SU-DHL-6 (cell line): ENCODE data around the gene SYCP3.

Source experiments
- H2AFZ ChIP-seq: fragments of 200-600 bp; sonication (generic); 2 replicates; pipeline ENCODE4 v1.6.1; 2014; ENCODE audit warnings: low read depth, mild to moderate bottlenecking, moderate library complexity, mixed read lengths, antibody characterized with exemption, low read length; ENCODE audit not compliant: severe bottlenecking
- H3F3A ChIP-seq: fragments of 200-600 bp; shearing (Covaris generic); 2 replicates; pipeline ENCODE4 v1.6.0; 2016; ENCODE audit warnings: antibody characterized with exemption, mild to moderate bottlenecking; ENCODE audit not compliant: insufficient read depth
- H3K27ac ChIP-seq: fragments of 200-600 bp; sonication (generic); 2 replicates; pipeline ENCODE4 v1.5.1; 2016; ENCODE audit warnings: low read depth, mild to moderate bottlenecking, low read length, moderate library complexity, mixed read lengths
- H3K27me3 ChIP-seq: fragments of 200-600 bp; sonication (generic), shearing (Covaris generic); 2 replicates; pipeline ENCODE4 v1.6.0; 2014; ENCODE audit warnings: mild to moderate bottlenecking, low read length
- H3K36me3 ChIP-seq: fragments of 200-600 bp; sonication (generic); 2 replicates; pipeline ENCODE4 v1.6.1; 2014; ENCODE audit warnings: mild to moderate bottlenecking, low read length, mixed read lengths
- H3K4me2 ChIP-seq: fragments of 300-600, 200-600 bp; shearing (Covaris generic), sonication (generic); 2 replicates; pipeline ENCODE4 v1.6.0; 2014; ENCODE audit warnings: low read length, low read depth, mild to moderate bottlenecking; ENCODE audit not compliant: poor library complexity, severe bottlenecking
- H3K4me3 ChIP-seq: fragments of 200-600 bp; sonication (generic); 2 replicates; pipeline ENCODE4 v1.5.1; 2014; ENCODE audit warnings: antibody characterized with exemption, low read length, mild to moderate bottlenecking, mixed read lengths; ENCODE audit not compliant: insufficient read depth, poor library complexity, severe bottlenecking
- H3K79me2 ChIP-seq: fragments of 200-600 bp; sonication (generic); 2 replicates; pipeline ENCODE4 v1.6.1; 2014; ENCODE audit warnings: mild to moderate bottlenecking, low read length, moderate library complexity; ENCODE audit not compliant: insufficient read depth
- H3K9ac ChIP-seq: fragments of 200-600 bp; sonication (generic); 2 replicates; pipeline ENCODE4 v1.7.0; 2014; ENCODE audit warnings: mild to moderate bottlenecking, low read length
- H3K9me2 ChIP-seq: fragments of 200-600 bp; sonication (generic); replicated peaks from 2 replicates; pipeline ENCODE4 v1.6.1; 2014; ENCODE audit warnings: low read length; ENCODE audit not compliant: insufficient read depth
- H3K9me3 ChIP-seq: fragments of 200-600 bp; sonication (generic); 2 replicates; pipeline ENCODE4 v1.6.1; 2014; ENCODE audit warnings: low read length, mixed read lengths; ENCODE audit not compliant: insufficient read depth
- H4K20me1 ChIP-seq: fragments of 200-600 bp; sonication (generic); 2 replicates; pipeline ENCODE4 v1.6.1; 2014; ENCODE audit warnings: low read depth, mild to moderate bottlenecking, antibody characterized with exemption, low read length, moderate library complexity, mixed read lengths
- CTCF ChIP-seq: fragments of 200-600 bp; sonication (generic); IDR thresholded peaks from one replicate; pipeline ENCODE4 v1.5.1; 2017; ENCODE audit warnings: antibody characterized with exemption, mild to moderate bottlenecking, low read length, moderate library complexity; ENCODE audit not compliant: insufficient read depth, poor library complexity, severe bottlenecking
- EZH2phosphoT487 ChIP-seq: fragments of 200-600 bp; sonication (generic), shearing (Covaris generic); conservative IDR thresholded peaks from 2 replicates; pipeline ENCODE4 v1.6.1; 2018; ENCODE audit warnings: mild to moderate bottlenecking, antibody characterized with exemption, low read length, moderate library complexity, mixed read lengths

The SYCP3 gene

GRCh38 chr12:101720118-101720517 is 19.1 kb downstream of the SYCP3 start:
- Histone ChIP-seq H3K36me3 (no peaks in the 10 kb centered on the region; the same call in 1 of the 2 replicates), H3K4me2 (no peak overlapping the region), H3K9me2 (no peaks in the 10 kb centered on the region), H3K79me2 (no peaks in the 10 kb centered on the region), H3K9ac (no peak overlapping the region), H3K27me3 (no peaks in the 10 kb centered on the region), H3K4me3 (no peak overlapping the region), H4K20me1 (no peaks in the 10 kb centered on the region), H3K27ac (no peak overlapping the region), H3F3A (no peaks in the 10 kb centered on the region), H3K9me3 (no peaks in the 10 kb centered on the region), H2AFZ (no peak overlapping the region)
- TF ChIP-seq EZH2phosphoT487: no peak
- TF ChIP-seq CTCF: no peak

GRCh38 chr12:101719566-101719965 is 19.7 kb downstream of the SYCP3 start:
- Histone ChIP-seq H2AFZ (no peak overlapping the region), H3K79me2 (no peaks in the 10 kb centered on the region), H3K27me3 (no peaks in the 10 kb centered on the region), H4K20me1 (no peaks in the 10 kb centered on the region), H3K4me3 (no peak overlapping the region), H3K4me2 (no peak overlapping the region), H3K9me2 (no peaks in the 10 kb centered on the region), H3K27ac (no peak overlapping the region), H3F3A (no peaks in the 10 kb centered on the region), H3K36me3 (no peaks in the 10 kb centered on the region; the same call in 1 of the 2 replicates), H3K9ac (no peak overlapping the region), H3K9me3 (no peaks in the 10 kb centered on the region)
- TF ChIP-seq CTCF (no peak), EZH2phosphoT487 (no peak)

GRCh38 chr12:101714877-101715444 is 24.3 kb downstream of the SYCP3 start:
- no peak overlapping the region for H3K4me2 ChIP-seq
- no peaks in the 10 kb centered on the region for H3K36me3 ChIP-seq
- no peak overlapping the region for H3K9ac ChIP-seq
- TF ChIP-seq CTCF: no peak
- no peak for TF ChIP-seq EZH2phosphoT487
- H4K20me1 ChIP-seq: no peaks in the 10 kb centered on the region
- H2AFZ ChIP-seq: no peak overlapping the region
- no peaks in the 10 kb centered on the region for H3K79me2 ChIP-seq
- H3K27ac ChIP-seq: no peak overlapping the region
- H3K27me3 ChIP-seq: no peaks in the 10 kb centered on the region
- H3K9me3 ChIP-seq: no peaks in the 10 kb centered on the region
- no peaks in the 10 kb centered on the region for H3K9me2 ChIP-seq
- no peaks in the 10 kb centered on the region for H3F3A ChIP-seq
- H3K4me3 ChIP-seq: no peak overlapping the region
